ENCODE data around the gene ID2. TPM values are rescaled to one million over a fixed set of nuclear protein-coding genes. Genes with fewer than 3 reads are reported as not detected.

Gene ID2
- total RNA-seq, 1 experiment from 2014 or later: 249 TPM

- H3K9me3 ChIP-seq (ENCODE audit: low read depth, low read length, poor library complexity, severe bottlenecking): no peaks in the 10 kb centered on the region
- ChIA-PET CTCF (no interaction called here), POLR2A (ENCODE audit: low non-redundant PET) (no interaction called here)
- H3K27me3 ChIP-seq (replicated peaks; ENCODE audit: insufficient read depth, low read depth, low read length, poor library complexity): no peaks in the 10 kb centered on the region
- no peaks in the 10 kb centered on the region for H3K36me3 ChIP-seq (ENCODE audit: insufficient read depth, low read length, poor library complexity, severe bottlenecking)
- no peak for DNase-seq (ENCODE audit: low spot score)
- no peak overlapping the region for H3K27ac ChIP-seq (ENCODE audit: low read depth, low read length, poor library complexity, severe bottlenecking)
- no TSS peak for BruUV-seq (replicated peaks)
- H3K4me1 ChIP-seq (ENCODE audit: insufficient read depth, low read length, poor library complexity, severe bottlenecking): no peaks in the 10 kb centered on the region
- H3K4me3 ChIP-seq (ENCODE audit: low read depth, low read length, poor library complexity, severe bottlenecking): no peak overlapping the region
- intact Hi-C loops (cut with micrococcal nuclease; ENCODE audit: unreplicated experiment): no loop called here
- TF ChIP-seq CTCF (conservative IDR thresholded peaks at IDR 0.05; ENCODE audit: low read depth, low read length) (no peak), EZH2 (IDR thresholded peaks at IDR 0.05; ENCODE audit: borderline replicate concordance, low read depth, low read length, poor library complexity, severe bottlenecking) (no peak)
Measured at GRCh38 chr2:8704906-8705305, 23.1 kb downstream of the ID2 start.

- H3K36me3 ChIP-seq (ENCODE audit: insufficient read depth, low read length, poor library complexity, severe bottlenecking): no peaks in the 10 kb centered on the region
- no TSS peak for BruUV-seq (replicated peaks)
- intact Hi-C loops (cut with micrococcal nuclease; ENCODE audit: unreplicated experiment): no loop called here
- no peak for DNase-seq (ENCODE audit: low spot score)
- H3K9me3 ChIP-seq (ENCODE audit: low read depth, low read length, poor library complexity, severe bottlenecking): no peaks in the 10 kb centered on the region
- CTCF ChIA-PET: no interaction called here
- POLR2A ChIA-PET (ENCODE audit: low non-redundant PET): interaction anchor here (0.6 kb wide), 1 partner anchor 246 kb away, joined by 5 read pairs; no protein-coding TSS in a partner anchor
- no peak overlapping the region for H3K27ac ChIP-seq (ENCODE audit: low read depth, low read length, poor library complexity, severe bottlenecking)
- peaks cover 23% of the 10 kb centered on the region for H3K4me1 ChIP-seq (ENCODE audit: insufficient read depth, low read length, poor library complexity, severe bottlenecking)
- no peaks in the 10 kb centered on the region for H3K27me3 ChIP-seq (replicated peaks; ENCODE audit: insufficient read depth, low read depth, low read length, poor library complexity)
- TF ChIP-seq EZH2 (IDR thresholded peaks at IDR 0.05; ENCODE audit: borderline replicate concordance, low read depth, low read length, poor library complexity, severe bottlenecking) (no peak), CTCF (conservative IDR thresholded peaks at IDR 0.05; ENCODE audit: low read depth, low read length) (no peak)
- no peak overlapping the region for H3K4me3 ChIP-seq (ENCODE audit: low read depth, low read length, poor library complexity, severe bottlenecking)
Measured at GRCh38 chr2:8709611-8710010, 27.8 kb downstream of the ID2 start.

- Histone ChIP-seq H3K36me3 (ENCODE audit: insufficient read depth, low read length, poor library complexity, severe bottlenecking) (no peaks in the 10 kb centered on the region), H3K27me3 (replicated peaks; ENCODE audit: insufficient read depth, low read depth, low read length, poor library complexity) (no peaks in the 10 kb centered on the region), H3K4me1 (ENCODE audit: insufficient read depth, low read length, poor library complexity, severe bottlenecking) (peaks cover 23% of the 10 kb centered on the region), H3K27ac (ENCODE audit: low read depth, low read length, poor library complexity, severe bottlenecking) (peak overlapping the region; percentile 85), H3K4me3 (ENCODE audit: low read depth, low read length, poor library complexity, severe bottlenecking) (no peak overlapping the region), H3K9me3 (ENCODE audit: low read depth, low read length, poor library complexity, severe bottlenecking) (no peaks in the 10 kb centered on the region)
- DNase-seq (ENCODE audit: low spot score): peak; percentile 50
- no TSS peak for BruUV-seq (replicated peaks)
- TF ChIP-seq CTCF (conservative IDR thresholded peaks at IDR 0.05; ENCODE audit: low read depth, low read length) (no peak), EZH2 (IDR thresholded peaks at IDR 0.05; ENCODE audit: borderline replicate concordance, low read depth, low read length, poor library complexity, severe bottlenecking) (no peak)
- intact Hi-C loops (cut with micrococcal nuclease; ENCODE audit: unreplicated experiment): no loop called here
- ChIA-PET POLR2A (ENCODE audit: low non-redundant PET) (no interaction called here), CTCF (no interaction called here)
Measured at GRCh38 chr2:8710951-8711350, 29.1 kb downstream of the ID2 start.
